Upper lobe of left lung (tissue), 6 donors: ENCODE measurements around the gene PALM. TPM values are rescaled to one million over a fixed set of nuclear protein-coding genes. Genes with fewer than 3 reads are reported as not detected.

Experiments
- ATAC-seq, 2 donors: fragments of 200-7000 bp; cut with Tn5 transposase; one replicate each; pipeline ENCODE4 v1.9.1; 2022; ENCODE audit warnings: mild to moderate bottlenecking in 2 of 2, moderate library complexity in 2 of 2; ENCODE audit not compliant: low FRiP score in 2 of 2
- DNase-seq, 2 donors: peaks; one replicate each; pipeline ENCODE4 v3.0.0-alpha.2; 2019 to 2020
- H3K27ac ChIP-seq, 4 donors: fragments of 200-600 bp; sonication (generic); one replicate each; pipeline ENCODE4 v1.5.1; 2016 to 2019
- H3K27me3 ChIP-seq, 4 donors: fragments of 200-600 bp; sonication (generic); one replicate each; pipeline ENCODE4 v1.5.1; 2017 to 2019
- H3K36me3 ChIP-seq, 4 donors: fragments of 200-600 bp; sonication (generic); one replicate each; pipeline ENCODE4 v1.5.1; 2016 to 2019
- H3K4me1 ChIP-seq, 4 donors: fragments of 200-600 bp; sonication (generic); one replicate each; pipeline ENCODE4 v1.5.1; 2018 to 2019
- H3K4me3 ChIP-seq, 4 donors: fragments of 200-600 bp; sonication (generic); one replicate each; pipeline ENCODE4 v1.5.1; 2017 to 2019; ENCODE audit warnings: mild to moderate bottlenecking in 2 of 4, moderate library complexity in 1 of 4
- H3K9me3 ChIP-seq, 4 donors: fragments of 200-600 bp; sonication (generic); one replicate each; pipeline ENCODE4 v1.5.1; 2018 to 2019
- EP300 ChIP-seq, 4 donors: sonication (generic); formaldehyde crosslinking; IDR thresholded peaks; one replicate each; pipeline ENCODE4 v1.5.1; 2017; ENCODE audit warnings: antibody characterized with exemption in 4 of 4, control low read depth in 2 of 4
- POLR2A ChIP-seq, 4 donors: fragments of 450-650 bp; IDR thresholded peaks; one replicate each; pipeline ENCODE4 v1.5.1; 2016 to 2017; ENCODE audit warnings: antibody characterized with exemption in 4 of 4, mild to moderate bottlenecking in 2 of 4
- POLR2AphosphoS5 ChIP-seq, 2 donors: sonication (generic); formaldehyde crosslinking; IDR thresholded peaks; one replicate each; pipeline ENCODE4 v1.5.1; 2017; ENCODE audit warnings: antibody characterized with exemption in 2 of 2
- WGBS, 2 donors: methylation state at CpG; one replicate each; pipeline ENCODE4 v1.1.5; 2017 to 2018; 5-methylcytosine and 5-hydroxymethylcytosine counted together
- total RNA-seq, 6 donors: library from RNA; depleted of rRNA in 4 of 6; stranded (reverse); fragments of >200 nt in 4 of 6; gene quantifications; one replicate each; pipeline versions ENCODE4 v1.1.0 to v1.2.1, GENCODE V29; 2016 to 2021
- TF ChIP-seq, protein P1 (sequence below), 6 experiments: fragments of 450-650 bp in 4 of 6; fragments of 200-600 bp in 2 of 6; sonication (generic) in 2 of 6; IDR thresholded peaks; one replicate each; pipeline ENCODE4 v1.5.1; 2016 to 2019; ENCODE audit warnings: antibody characterized with exemption in 6 of 6
- donor health status: DM: no; HTN: no; CAD: no; lungs with moderate emphysema.
- donor health status: DM: no; HTN: yes; CAD: no; lungs with severe emphysema.

The PALM gene
- total RNA-seq, 6 donors from 2014 or later = 12.5 to 65.6 (median 37.4) TPM

GRCh38 chr19:782878-783668, 74.3 kb downstream of the PALM start:
- WGBS, 2 donors = 38 to 51% methylated on average over 30 of the region's 30 CpGs
- TF ChIP-seq, protein P1, sequence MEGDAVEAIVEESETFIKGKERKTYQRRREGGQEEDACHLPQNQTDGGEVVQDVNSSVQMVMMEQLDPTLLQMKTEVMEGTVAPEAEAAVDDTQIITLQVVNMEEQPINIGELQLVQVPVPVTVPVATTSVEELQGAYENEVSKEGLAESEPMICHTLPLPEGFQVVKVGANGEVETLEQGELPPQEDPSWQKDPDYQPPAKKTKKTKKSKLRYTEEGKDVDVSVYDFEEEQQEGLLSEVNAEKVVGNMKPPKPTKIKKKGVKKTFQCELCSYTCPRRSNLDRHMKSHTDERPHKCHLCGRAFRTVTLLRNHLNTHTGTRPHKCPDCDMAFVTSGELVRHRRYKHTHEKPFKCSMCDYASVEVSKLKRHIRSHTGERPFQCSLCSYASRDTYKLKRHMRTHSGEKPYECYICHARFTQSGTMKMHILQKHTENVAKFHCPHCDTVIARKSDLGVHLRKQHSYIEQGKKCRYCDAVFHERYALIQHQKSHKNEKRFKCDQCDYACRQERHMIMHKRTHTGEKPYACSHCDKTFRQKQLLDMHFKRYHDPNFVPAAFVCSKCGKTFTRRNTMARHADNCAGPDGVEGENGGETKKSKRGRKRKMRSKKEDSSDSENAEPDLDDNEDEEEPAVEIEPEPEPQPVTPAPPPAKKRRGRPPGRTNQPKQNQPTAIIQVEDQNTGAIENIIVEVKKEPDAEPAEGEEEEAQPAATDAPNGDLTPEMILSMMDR (IDR thresholded peaks at IDR 0.05) = no peak
- TF ChIP-seq EP300 (IDR thresholded peaks at IDR 0.05) (peak in 1 of 4 donors; percentile 17), POLR2AphosphoS5 (IDR thresholded peaks at IDR 0.05) (peak in 1 of 2 donors; percentile 58)
- DNase-seq (no peak), ATAC-seq (peak in 1 of 2 donors; percentile 37)
- Histone ChIP-seq H3K27me3 (no peaks in the 10 kb centered on the region), H3K4me3 (peak overlapping the region; percentile 29 to 49 (median 40)), H3K27ac (peak overlapping the region; percentile 79 to 87 (median 84)), H3K9me3 (no peaks in the 10 kb centered on the region), H3K4me1 (peaks cover 32 to 54% (median 46%) of the 10 kb centered on the region in 4 donors), H3K36me3 (no peaks in the 10 kb centered on the region)

- H3K27me3 ChIP-seq = no peaks in the 10 kb centered on the region
- peaks cover 39 to 58% (median 54%) of the 10 kb centered on the region in 4 donors for H3K4me1 ChIP-seq
- TF ChIP-seq, protein P1 (IDR thresholded peaks at IDR 0.05) = no peak
- TF ChIP-seq EP300 (IDR thresholded peaks at IDR 0.05) (no peak), POLR2AphosphoS5 (IDR thresholded peaks at IDR 0.05) (no peak), POLR2A (IDR thresholded peaks at IDR 0.05) (no peak)
- ATAC-seq = peak in 1 of 2 donors; percentile 54
- WGBS, 2 donors = 58 to 59% methylated on average over 13 of the region's 13 CpGs
- peak overlapping the region; percentile 79 to 87 (median 84) for H3K27ac ChIP-seq
- DNase-seq = no peak
- H3K36me3 ChIP-seq = no peaks in the 10 kb centered on the region
- no peaks in the 10 kb centered on the region for H3K9me3 ChIP-seq
- H3K4me3 ChIP-seq = peak overlapping the region in 3 of 4 donors; percentile 29 to 49 (median 45)
Measured at GRCh38 chr19:784541-784940, 75.8 kb downstream of the PALM start.

DNA sequence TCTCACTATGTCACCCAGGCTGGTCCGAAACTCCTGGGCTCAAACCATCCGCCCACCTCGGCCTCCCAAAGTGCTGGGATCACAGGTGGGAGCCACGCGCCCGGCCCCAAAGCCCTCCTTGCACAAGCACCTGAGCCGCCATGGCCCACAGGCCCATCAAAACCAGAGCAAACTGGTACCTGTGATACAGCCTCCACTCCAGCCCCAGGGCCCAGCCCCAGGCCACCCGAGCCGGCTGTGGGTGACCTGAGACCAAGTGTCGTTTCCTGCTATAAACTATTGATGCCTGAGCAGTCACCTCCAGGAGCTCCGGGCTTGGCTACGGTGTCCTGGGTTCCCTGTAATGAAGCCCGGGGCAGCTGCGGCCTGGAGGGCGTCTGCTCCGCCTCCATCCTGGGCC, 78.8 kb downstream of the PALM start:
- ATAC-seq (no peak), DNase-seq (peak in 1 of 2 donors; percentile 68)
- H3K4me3 ChIP-seq = no peak overlapping the region
- TF ChIP-seq EP300 (IDR thresholded peaks at IDR 0.05) = no peak
- TF ChIP-seq POLR2AphosphoS5 (IDR thresholded peaks at IDR 0.05) = no peak
- TF ChIP-seq POLR2A (IDR thresholded peaks at IDR 0.05) = no peak
- TF ChIP-seq, protein P1 (IDR thresholded peaks at IDR 0.05) = no peak
- 81 to 84% methylated on average over 15 to 16 of the region's 16 CpGs for WGBS, 2 donors
- no peaks in the 10 kb centered on the region for H3K27me3 ChIP-seq
- H3K9me3 ChIP-seq = no peaks in the 10 kb centered on the region
- H3K27ac ChIP-seq = peak overlapping the region; percentile 36 to 81 (median 62)
- H3K4me1 ChIP-seq = peaks cover 49 to 64% (median 57%) of the 10 kb centered on the region in 4 donors
- H3K36me3 ChIP-seq = no peaks in the 10 kb centered on the region

DNA sequence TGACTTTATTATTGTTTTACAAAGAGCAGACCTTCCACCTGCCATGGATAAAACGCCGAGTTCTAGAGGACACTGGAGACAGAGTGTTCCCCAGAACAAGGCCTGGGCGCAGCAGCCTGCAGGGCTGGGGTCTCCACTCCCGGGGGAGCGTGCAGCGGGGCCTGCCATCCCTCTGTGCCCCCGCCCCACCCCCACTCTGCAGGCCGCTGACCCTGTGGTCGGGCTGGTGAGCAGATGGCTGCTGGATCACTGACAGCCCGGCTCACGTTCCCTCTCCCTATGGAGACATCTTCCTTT, 79.9 kb downstream of the PALM start:
- no peaks in the 10 kb centered on the region for H3K36me3 ChIP-seq
- peaks cover 48 to 61% (median 55%) of the 10 kb centered on the region in 4 donors for H3K4me1 ChIP-seq
- H3K4me3 ChIP-seq = peak overlapping the region in 1 of 4 donors; percentile 26
- no peaks in the 10 kb centered on the region for H3K9me3 ChIP-seq
- DNase-seq (peak in 1 of 2 donors; percentile 76), ATAC-seq (no peak)
- TF ChIP-seq, protein P1 (IDR thresholded peaks at IDR 0.05) = no peak
- TF ChIP-seq POLR2A (IDR thresholded peaks at IDR 0.05) (no peak), EP300 (IDR thresholded peaks at IDR 0.05) (no peak), POLR2AphosphoS5 (IDR thresholded peaks at IDR 0.05) (no peak)
- peak overlapping the region; percentile 36 to 88 (median 78) for H3K27ac ChIP-seq
- WGBS, 2 donors = 67 to 86% methylated on average over 4 to 11 of the region's 11 CpGs
- no peaks in the 10 kb centered on the region for H3K27me3 ChIP-seq
